Amniotic epithelial cell (primary cell): Measurements from ENCODE around the gene LHFPL4.

ENCODE experiments used
- DNase-seq: peaks from one replicate; pipeline ENCODE4 v3.0.0-alpha.2; 2010; ENCODE audit warnings: low read depth

The LHFPL4 gene

GRCh38 chr3:9473496-9474065 lies 80.0 kb downstream of the LHFPL4 start:
- no peak for DNase-seq

GRCh38 chr3:9469986-9470385 lies 83.6 kb downstream of the LHFPL4 start:
- no peak for DNase-seq

- DNase-seq, result no peak
Observed at GRCh38 chr3:9468460-9468859, 85.2 kb downstream of the LHFPL4 start.

- DNase-seq, result no peak
Observed at GRCh38 chr3:9467451-9467850, 86.2 kb downstream of the LHFPL4 start.

GRCh38 chr3:9455596-9456131 lies 98.0 kb downstream of the LHFPL4 start:
- no peak for DNase-seq

GRCh38 chr3:9452417-9452816 lies 101.2 kb downstream of the LHFPL4 start:
- peak; percentile 17 for DNase-seq

GRCh38 chr3:9450991-9451390 lies 102.6 kb downstream of the LHFPL4 start:
- DNase-seq, result no peak

GRCh38 chr3:9450126-9450525 lies 103.5 kb downstream of the LHFPL4 start:
- DNase-seq, result no peak

- DNase-seq, result peak; percentile 55
Observed at GRCh38 chr3:9448643-9449042, 105.0 kb downstream of the LHFPL4 start.
